HG03439 (cell line): ENCODE results near the gene FREM3.
A peak's percentile ranks its signal among the peaks of the same experiment; 100 is the strongest.

Source experiments
- ATAC-seq: cut with Tn5 transposase; IDR thresholded peaks from one replicate; pipeline ENCODE4 v1.9.1; 2021; ENCODE audit warnings: mild to moderate bottlenecking, moderate library complexity; ENCODE audit not compliant: unreplicated experiment

FREM3 gene

DNA sequence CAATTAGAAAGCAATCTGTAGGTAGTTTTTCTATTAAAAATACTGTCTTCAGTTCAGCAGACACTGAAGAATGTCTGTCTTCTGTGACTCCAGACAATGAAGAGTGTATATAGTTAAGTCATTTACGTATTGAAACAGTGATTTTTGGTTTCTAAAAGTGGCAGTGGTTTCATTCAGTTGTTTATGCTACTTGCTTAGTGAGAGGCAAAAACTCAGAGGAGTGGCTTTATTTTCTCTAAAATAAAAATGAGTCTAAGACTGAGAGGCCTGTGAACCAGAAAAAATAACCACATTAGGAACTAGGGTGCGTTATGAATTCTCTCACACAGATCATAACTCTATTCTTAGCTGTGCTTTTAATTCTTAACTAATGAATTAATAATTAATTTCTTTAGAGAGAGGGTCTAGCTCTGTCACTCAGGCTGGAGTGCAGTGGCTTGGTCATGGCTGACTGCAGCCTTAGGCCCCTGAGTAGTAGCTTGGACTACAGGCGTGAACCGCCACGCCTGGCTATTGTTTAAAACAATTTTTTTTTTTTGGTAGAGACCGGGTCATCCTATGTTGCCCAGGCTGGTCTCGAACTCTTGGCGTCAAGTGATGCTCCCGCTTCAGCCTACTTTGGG is 31.4 kb downstream of the FREM3 start:
- ATAC-seq, result peak; percentile 99

DNA sequence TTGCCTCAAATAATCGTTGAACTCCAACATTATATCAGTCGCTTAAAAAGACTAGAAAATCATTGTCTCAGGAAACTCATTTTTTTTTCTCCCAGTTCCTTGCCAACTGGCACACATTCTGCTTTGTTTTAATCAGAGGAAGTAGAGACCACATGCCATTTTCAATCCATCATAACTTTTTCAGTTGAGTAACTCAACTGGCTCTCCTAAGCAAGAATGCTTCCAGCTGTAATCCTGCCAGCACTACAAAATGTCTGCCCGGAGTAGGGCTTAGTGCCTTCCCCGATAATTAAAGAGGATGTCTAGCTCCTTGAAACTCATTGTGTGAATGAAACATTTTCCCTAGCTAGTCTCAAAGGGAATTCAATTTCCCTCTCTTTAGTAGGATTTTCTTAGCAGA is 33.0 kb downstream of the FREM3 start:
- no peak for ATAC-seq

GRCh38 chr4:143658336-143658735 is 42.1 kb downstream of the FREM3 start:
- ATAC-seq, result no peak

DNA sequence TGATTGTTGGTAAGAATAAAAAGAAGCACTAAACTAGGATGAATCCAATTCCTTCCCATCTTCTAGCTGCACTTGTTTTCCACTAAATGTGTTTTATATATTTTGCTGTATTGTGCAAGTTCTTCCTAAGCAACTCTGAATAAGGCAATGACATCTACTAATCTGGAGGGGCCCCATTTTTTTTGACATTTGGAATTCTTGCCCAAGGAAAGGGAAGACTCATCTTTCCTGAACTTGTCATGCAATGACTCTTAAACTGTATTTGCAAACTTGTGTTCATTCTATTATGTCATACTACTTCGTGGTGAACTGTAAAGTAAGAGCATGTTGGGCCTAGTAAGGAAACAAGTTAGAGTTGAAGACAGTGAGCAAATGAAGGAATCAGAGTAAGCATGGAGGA is 45.9 kb downstream of the FREM3 start:
- ATAC-seq, result no peak

- ATAC-seq, result no peak
Observed at GRCh38 chr4:143653031-143653430, 47.4 kb downstream of the FREM3 start.

GRCh38 chr4:143643399-143643798 is 57.1 kb downstream of the FREM3 start:
- ATAC-seq, result no peak

GRCh38 chr4:143642611-143643010 is 57.9 kb downstream of the FREM3 start:
- ATAC-seq, result no peak

DNA sequence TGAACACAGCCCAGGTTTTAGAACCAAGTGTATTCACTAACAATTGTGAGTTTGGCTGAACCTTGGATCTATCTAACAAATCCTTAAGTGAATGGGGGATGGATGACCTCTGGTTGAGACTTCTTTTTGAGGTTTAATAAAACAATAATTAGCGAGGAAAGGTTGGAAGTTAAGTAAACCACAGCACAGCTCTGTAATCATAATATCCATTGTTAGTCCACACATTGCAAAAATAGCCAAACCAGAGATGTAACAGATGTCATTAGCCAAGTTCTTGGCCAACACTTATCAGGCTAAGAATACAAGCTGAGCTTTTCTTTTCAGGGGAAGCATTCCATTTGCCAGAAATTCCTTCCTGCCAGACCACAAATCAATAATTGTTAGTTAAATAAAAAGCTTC is 59.1 kb downstream of the FREM3 start:
- no peak for ATAC-seq

DNA sequence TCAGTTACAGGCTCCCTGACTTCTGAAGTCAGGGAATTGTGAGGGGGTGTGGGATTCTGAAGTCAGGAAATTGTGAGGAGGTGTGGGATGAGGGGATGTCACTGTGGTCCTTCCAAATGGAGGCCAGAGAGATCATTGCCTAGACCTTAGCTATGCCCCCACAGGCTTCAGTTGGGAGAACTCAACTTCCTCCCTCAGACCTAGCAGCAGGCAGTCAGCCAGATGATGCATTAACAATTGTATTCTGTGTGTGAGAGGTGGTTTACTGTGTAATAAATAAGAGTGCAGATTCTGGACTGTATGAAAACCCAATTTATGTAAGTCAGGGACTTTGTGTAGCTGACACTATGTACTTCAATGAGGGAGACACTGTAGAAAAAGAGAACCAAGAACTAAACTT is 65.7 kb downstream of the FREM3 start:
- ATAC-seq, result no peak

DNA sequence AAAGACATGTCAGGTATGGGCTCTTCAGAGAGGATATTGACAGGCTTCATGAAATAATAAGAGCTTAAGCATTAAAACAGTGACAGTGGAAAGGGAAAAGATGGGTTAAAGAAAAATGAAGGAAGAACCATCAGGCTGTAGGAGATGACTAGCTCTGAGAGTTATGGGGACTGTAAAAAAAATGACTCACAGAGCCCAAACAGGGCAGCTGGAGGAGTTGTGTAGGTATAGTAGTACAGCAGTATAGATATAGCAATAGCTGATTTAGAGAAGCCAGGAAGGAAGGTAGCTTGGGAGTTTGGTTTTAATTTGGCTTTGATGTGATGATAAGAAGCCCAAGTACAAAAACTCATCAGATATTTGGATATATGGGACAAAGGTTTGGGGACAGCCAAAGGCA is 66.6 kb downstream of the FREM3 start:
- no peak for ATAC-seq

GRCh38 chr4:143626134-143626911 is 74.2 kb downstream of the FREM3 start:
- ATAC-seq, result no peak

GRCh38 chr4:143625632-143626031 is 74.8 kb downstream of the FREM3 start:
- ATAC-seq, result no peak

DNA sequence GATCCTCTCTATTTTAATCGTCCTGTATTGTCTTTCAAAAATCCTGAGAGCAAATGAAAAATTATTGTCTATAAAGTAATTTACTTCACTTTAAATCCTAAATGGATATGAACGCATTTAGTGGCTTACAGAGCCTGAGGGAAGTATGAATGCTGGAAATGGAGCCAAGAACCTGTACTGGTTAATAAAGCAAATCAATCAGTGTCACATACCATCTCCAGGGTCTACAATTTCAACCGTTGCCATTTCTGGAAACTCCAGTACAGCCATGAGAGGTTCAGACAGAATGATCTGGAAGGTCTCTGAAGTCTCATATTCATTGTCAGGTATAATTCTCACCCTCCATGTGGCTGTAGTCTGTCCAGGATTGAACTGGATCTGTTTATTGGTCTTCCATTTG is 76.6 kb downstream of the FREM3 start:
- ATAC-seq, result no peak

DNA sequence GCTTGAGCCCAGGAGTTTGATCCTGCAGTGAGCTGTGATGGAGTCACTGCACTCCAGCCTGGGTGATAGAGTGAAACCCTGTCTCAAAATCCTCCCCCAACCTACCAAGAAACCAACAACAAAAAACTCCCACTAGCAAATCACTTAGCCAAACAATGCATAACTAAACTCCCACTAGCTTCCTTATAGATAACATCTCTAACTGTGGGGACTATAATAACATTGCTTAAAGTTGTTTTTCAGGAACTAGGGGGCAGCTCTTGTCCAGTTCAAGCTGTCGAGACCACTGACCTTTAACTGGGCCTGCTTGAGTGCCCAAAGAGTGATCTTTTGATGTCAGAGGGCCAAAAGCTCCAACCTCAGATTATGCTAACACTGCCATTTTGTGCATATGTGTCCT is 81.7 kb downstream of the FREM3 start:
- ATAC-seq, result no peak

DNA sequence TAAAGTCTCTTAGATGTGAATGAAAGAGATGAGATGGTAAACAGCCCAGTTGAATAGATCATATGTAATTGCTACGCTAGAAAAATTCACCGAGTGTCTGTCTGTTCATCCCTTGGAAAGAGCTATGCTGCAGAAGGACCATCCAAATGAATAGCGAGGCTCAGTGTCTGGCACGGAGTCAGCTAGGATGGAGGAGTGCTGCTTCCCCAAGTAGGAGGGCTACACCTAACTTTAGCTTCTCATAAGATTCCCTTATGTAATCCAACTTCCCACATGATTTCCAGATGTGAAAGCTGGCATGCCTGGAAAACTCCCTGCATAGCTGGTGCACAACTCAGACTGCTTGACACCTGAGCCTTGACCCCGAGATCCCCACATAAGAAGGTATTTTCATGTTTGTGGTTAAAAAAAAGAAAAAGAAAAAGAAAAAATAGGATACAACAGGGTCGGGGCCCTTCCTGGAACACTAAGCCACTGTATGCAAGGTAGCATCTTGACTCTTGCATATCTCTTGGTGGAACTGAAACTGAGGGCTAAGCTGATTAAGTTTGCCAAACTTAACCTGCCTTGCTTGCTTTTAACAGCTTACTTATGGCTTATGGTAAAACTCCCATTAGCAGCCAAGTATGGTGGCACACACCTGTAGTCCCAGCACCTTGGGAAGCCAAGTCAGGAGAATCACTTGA is 82.3 kb downstream of the FREM3 start:
- ATAC-seq, result no peak

DNA sequence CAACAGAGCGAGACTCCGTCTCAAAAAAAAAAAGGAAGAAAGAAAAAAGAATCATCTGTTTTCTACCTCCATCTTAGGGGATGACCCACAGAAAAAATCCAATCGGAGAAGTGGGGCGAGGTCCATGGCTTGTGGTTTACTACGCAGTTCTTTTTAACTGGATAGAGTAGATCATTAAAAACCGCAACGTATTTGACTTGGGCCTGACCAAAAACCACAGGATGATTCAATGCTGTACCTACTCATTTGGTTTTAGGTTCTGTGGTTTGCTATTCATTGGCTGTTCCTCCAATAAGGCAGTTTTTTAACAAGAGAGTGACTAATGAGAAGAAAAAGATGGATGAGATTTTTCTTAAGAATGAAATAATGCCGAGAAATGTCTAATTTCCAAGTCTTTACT is 83.7 kb downstream of the FREM3 start:
- ATAC-seq, result no peak

DNA sequence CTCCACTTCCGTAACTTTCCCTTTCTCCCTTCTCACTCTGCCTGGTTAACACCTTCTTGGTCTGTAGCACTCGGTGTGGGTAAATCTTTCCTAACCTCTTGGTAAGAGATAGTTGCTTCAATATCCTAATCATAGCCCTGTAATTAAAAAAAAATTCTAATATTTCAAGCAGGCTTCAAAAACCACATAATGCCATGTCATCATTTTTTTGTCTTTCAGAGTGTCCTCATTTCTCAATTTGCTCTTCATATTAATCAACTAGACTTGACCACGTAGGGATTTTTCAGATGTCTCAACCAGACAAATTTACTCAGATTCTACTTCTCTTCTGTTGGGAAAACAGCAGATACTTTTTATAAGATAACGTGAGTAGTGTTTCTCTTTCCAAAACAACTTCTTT is 91.0 kb downstream of the FREM3 start:
- no peak for ATAC-seq

DNA sequence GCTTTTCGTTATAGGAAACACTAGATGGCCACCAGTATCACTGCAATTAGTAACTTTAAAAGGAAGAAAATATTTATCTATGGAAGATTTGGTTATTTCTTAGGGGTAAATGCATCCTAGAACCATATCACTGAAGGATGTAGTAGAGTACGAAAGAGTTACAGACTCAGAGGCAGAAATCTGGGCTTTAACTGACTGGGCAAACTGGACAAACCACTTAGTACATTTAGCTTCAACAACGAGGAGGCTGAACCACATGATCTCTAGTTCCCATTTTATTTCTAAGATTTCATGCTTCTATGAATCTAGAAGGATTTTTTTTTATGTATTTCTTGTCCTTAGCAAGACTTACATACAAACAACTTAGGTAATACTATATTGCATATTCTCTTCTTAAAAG is 94.0 kb downstream of the FREM3 start:
- no peak for ATAC-seq

DNA sequence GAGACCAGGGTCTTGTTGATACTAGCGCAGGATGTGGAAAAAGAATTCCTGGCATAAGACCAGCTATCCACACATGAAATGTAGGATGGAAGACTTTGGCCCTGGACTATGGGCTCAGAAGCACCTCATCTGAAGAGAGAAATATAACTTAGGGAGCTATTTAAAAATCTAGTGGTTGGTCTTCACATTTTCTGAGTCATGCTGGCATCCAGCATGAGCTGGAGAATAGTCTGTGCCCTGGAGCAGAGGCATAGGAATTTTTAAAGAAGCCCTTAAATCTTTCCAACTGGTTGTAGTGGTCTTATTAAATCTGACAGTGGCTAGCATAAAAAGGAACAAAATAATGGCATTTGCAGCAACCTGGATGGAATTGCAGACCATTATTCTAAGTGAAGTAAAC is 100.6 kb downstream of the FREM3 start:
- no peak for ATAC-seq

DNA sequence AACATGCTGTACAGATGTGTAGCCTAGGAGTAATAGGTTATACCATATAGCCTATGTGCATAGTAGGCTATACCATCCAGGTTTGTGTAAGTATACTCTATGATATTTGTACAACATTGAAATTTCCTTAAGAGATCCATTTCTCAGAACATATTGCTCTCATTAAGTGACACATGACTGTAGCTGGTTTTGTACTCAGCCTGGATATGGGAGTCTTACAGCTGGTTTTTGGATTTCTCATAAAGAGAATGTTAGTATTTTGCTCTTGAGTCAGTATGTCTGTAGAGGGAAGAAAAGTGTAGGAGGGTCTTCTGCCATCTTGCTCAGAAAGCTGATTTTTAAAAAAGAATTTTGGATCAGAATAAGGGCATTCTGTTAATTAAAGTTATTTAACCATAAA is 101.7 kb downstream of the FREM3 start:
- no peak for ATAC-seq

GRCh38 chr4:143597276-143597675 is 103.2 kb downstream of the FREM3 start:
- no peak for ATAC-seq

DNA sequence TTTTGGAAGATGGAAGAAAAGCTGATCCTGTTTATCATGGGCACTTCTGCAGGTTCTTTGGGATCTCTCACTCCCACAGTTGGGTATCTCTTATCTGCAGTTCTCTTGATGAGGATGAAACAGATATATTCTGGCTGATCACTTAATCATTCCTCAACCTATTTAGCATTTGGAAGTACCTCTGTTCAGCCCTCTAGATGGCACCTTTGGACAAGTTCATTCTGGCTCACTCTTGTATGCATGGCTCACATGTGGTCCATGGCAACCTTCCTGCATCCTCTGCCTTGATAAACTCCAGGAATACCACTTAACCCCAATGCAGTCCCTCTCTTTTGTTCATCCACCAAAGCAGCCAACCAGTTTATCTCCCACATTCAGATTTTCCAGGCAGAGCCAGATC is 112.8 kb downstream of the FREM3 start:
- no peak for ATAC-seq
